A549 (cell line): ENCODE measurements around the gene ANO10. TPM values are rescaled to one million over a fixed set of nuclear protein-coding genes. Genes with fewer than 3 reads are reported as not detected.

Source experiments
- ATAC-seq, 2 experiments: fragments of 200-7000 bp in 1 of 2; fragments of >200 bp in 1 of 2; cut with Nextera tagmentation in 1 of 2; cut with Tn5 transposase in 1 of 2; 3 replicates each; pipeline versions ENCODE4 v1.8.0 to v1.9.1; 2018 to 2020; ENCODE audit warnings: mild to moderate bottlenecking in 1 of 2, moderate library complexity in 1 of 2
- CTCF ChIA-PET: fragments of 300-600 bp; sonication (Branson Sonifier 250); formaldehyde crosslinking; extraction: SDS; loops from one replicate; lab custom pipeline; 2021; ENCODE audit warnings: antibody characterized with exemption, inconsistent platforms; lab: Yijun Ruan, JAX
- POLR2A ChIA-PET: fragments of 350-600 bp; formaldehyde crosslinking; extraction: SDS; loops from one replicate; lab custom pipeline; 2021; ENCODE audit warnings: antibody characterized with exemption, inconsistent platforms; lab: Yijun Ruan, JAX
- DNase-seq, 2 experiments: peaks; one replicate each; pipeline versions ENCODE4 v3.0.0 to v3.0.0-alpha.2; 2011 to 2016; ENCODE audit warnings: low read depth in 1 of 2, low spot score in 1 of 2
- FAIRE-seq: peaks from 2 replicates; lab custom pipeline; 2011; peaks lifted over from hg19 to GRCh38; lab: Jason Lieb, UNC
- H3K27ac ChIP-seq, 2 experiments: fragments of >200 bp; sonication (Bioruptor Twin); formaldehyde crosslinking; 3 replicates each; pipeline ENCODE4 v1.5.1; 2016 to 2017
- H3K4me1 ChIP-seq: fragments of >200 bp; sonication (Bioruptor Twin); formaldehyde crosslinking; 3 replicates; pipeline ENCODE4 v1.6.1; 2016
- H3K4me2 ChIP-seq: fragments of >200 bp; sonication (Bioruptor Twin); formaldehyde crosslinking; 3 replicates; pipeline ENCODE4 v1.6.1; 2016
- H3K4me3 ChIP-seq: fragments of >200 bp; sonication (Bioruptor Twin); formaldehyde crosslinking; 3 replicates; pipeline ENCODE4 v1.5.1; 2016
- H3K9me3 ChIP-seq: fragments of >200 bp; sonication (Bioruptor Twin); formaldehyde crosslinking; 3 replicates; pipeline ENCODE4 v1.6.1; 2016
- ATOH8 ChIP-seq: fragments of 250-450 bp; sonication (Bioruptor Pico); IDR thresholded peaks from 2 replicates; pipeline ENCODE4 v1.5.0; 2020; ENCODE audit warnings: low read depth, mild to moderate bottlenecking, moderate library complexity
- BCL3 ChIP-seq: fragments of >200 bp; sonication (Bioruptor Twin); formaldehyde crosslinking; IDR thresholded peaks from 3 replicates; pipeline ENCODE4 v1.6.1; 2016
- BHLHE40 ChIP-seq: IDR thresholded peaks from 2 replicates; pipeline ENCODE4 v1.6.1; 2012; ENCODE audit warnings: low read depth, low read length, inconsistent platforms
- CBX8 ChIP-seq: fragments of 200-600 bp; sonication (generic); IDR thresholded peaks from 2 replicates; pipeline ENCODE4 v1.6.1; 2016
- CEBPB ChIP-seq, 2 experiments: fragments of >200 bp in 1 of 2; sonication (Bioruptor Twin) in 1 of 2; formaldehyde crosslinking in 1 of 2; IDR thresholded peaks; 2 replicates each; pipeline ENCODE4 v1.6.1; 2012 to 2016
- CHD2 ChIP-seq: fragments of 150-350 bp; IDR thresholded peaks from 2 replicates; pipeline ENCODE4 v1.6.1; 2014; ENCODE audit warnings: low read length; ENCODE audit not compliant: partially characterized antibody
- ESRRA ChIP-seq: fragments of 150-350 bp; IDR thresholded peaks from 2 replicates; pipeline ENCODE4 v1.6.1; 2014; ENCODE audit warnings: mild to moderate bottlenecking, low read length, borderline replicate concordance
- FOXS1 ChIP-seq: fragments of 250-450 bp; sonication (Bioruptor Pico); IDR thresholded peaks from 2 replicates; pipeline ENCODE4 v1.5.0; 2020; ENCODE audit warnings: mild to moderate bottlenecking, moderate library complexity
- GATA3 ChIP-seq: IDR thresholded peaks from 2 replicates; pipeline ENCODE4 v1.6.1; 2012; ENCODE audit warnings: borderline replicate concordance
- HES2 ChIP-seq: fragments of >200 bp; sonication (Bioruptor Twin); formaldehyde crosslinking; IDR thresholded peaks from 2 replicates; pipeline ENCODE4 v1.6.1; 2016
- KDM1A ChIP-seq: fragments of 200-600 bp; sonication (generic); IDR thresholded peaks from 2 replicates; pipeline ENCODE4 v1.6.1; 2016; ENCODE audit warnings: low read depth, mild to moderate bottlenecking
- MAX ChIP-seq: IDR thresholded peaks from 2 replicates; pipeline ENCODE4 v1.6.1; 2012
- MYC ChIP-seq: IDR thresholded peaks from 2 replicates; pipeline ENCODE4 v1.6.1; 2012; ENCODE audit warnings: mild to moderate bottlenecking, inconsistent platforms, low read length, improper control_type of control experiment, borderline replicate concordance
- RAD21 ChIP-seq, 2 experiments: fragments of >200 bp in 1 of 2; sonication (Bioruptor Twin) in 1 of 2; formaldehyde crosslinking in 1 of 2; IDR thresholded peaks in 1 of 2; conservative IDR thresholded peaks in 1 of 2; 2 replicates in 1 of 2; 3 replicates in 1 of 2; pipeline ENCODE4 v1.6.1; 2012 to 2018; ENCODE audit warnings: inconsistent platforms in 1 of 2
- RARB ChIP-seq: fragments of 250-450 bp; sonication (Bioruptor Pico); IDR thresholded peaks from 2 replicates; pipeline ENCODE4 v1.8.0; 2021; ENCODE audit warnings: mild to moderate bottlenecking, moderate library complexity
- RCOR1 ChIP-seq: fragments of 150-350 bp; IDR thresholded peaks from 2 replicates; pipeline ENCODE4 v1.6.1; 2014; ENCODE audit warnings: antibody characterized with exemption, low read length, low read depth
- REST ChIP-seq: fragments of 200-600 bp; sonication (generic); IDR thresholded peaks from 2 replicates; pipeline ENCODE4 v1.6.1; 2016; ENCODE audit warnings: antibody characterized with exemption, mild to moderate bottlenecking, moderate library complexity
- RFX5 ChIP-seq: fragments of 450-650 bp; IDR thresholded peaks from 2 replicates; pipeline ENCODE4 v1.7.1; 2014; ENCODE audit warnings: antibody characterized with exemption, mild to moderate bottlenecking, moderate library complexity
- TFCP2L1 ChIP-seq: fragments of 250-450 bp; sonication (Bioruptor Pico); IDR thresholded peaks from 2 replicates; pipeline ENCODE4 v1.5.0; 2021; ENCODE audit warnings: mild to moderate bottlenecking
- TP53 ChIP-seq: fragments of 250-450 bp; sonication (Bioruptor Pico); IDR thresholded peaks from 2 replicates; pipeline ENCODE4 v1.5.0; 2021; ENCODE audit warnings: mild to moderate bottlenecking, moderate library complexity
- USF2 ChIP-seq: fragments of 450-650 bp; IDR thresholded peaks from 2 replicates; pipeline ENCODE4 v1.6.1; 2014; ENCODE audit warnings: antibody characterized with exemption
- ZFP36 ChIP-seq: fragments of 450-650 bp; IDR thresholded peaks from 2 replicates; pipeline ENCODE4 v1.6.1; 2014; ENCODE audit warnings: borderline replicate concordance; ENCODE audit not compliant: partially characterized antibody
- WGBS: methylation state at CpG from one replicate; pipeline ENCODE4 v1.1.6; 2017; ENCODE audit errors: missing lambda C conversion rate; 5-methylcytosine and 5-hydroxymethylcytosine counted together
- polyA plus RNA-seq, 4 experiments: library from polyadenylated mRNA; depleted of rRNA in 3 of 4; stranded (reverse); fragments of >200 nt; fragmentation: RNase III in 1 of 4; extraction: RNeasy Plus Mini Kit Qiagen cat#74134 plus additional on column Dnase treatment in 1 of 4; gene quantifications; 2 replicates in 3 of 4; 3 replicates in 1 of 4; pipeline ENCODE4 v1.2.3, GENCODE V29; 2011 to 2017

Gene ANO10
- polyA plus RNA-seq, 2 of the 4 experiments (the other 2 are of a cell fraction), result 20.0 to 22.8 TPM

GRCh38 chr3:43445820-43446219, 176.0 kb downstream of the ANO10 start:
- Histone ChIP-seq H3K4me2 (no peak overlapping the region), H3K4me3 (no peak overlapping the region), H3K27ac (no peak overlapping the region), H3K4me1 (no peaks in the 10 kb centered on the region), H3K9me3 (no peaks in the 10 kb centered on the region)
- 78% methylated on average over 4 of the region's 4 CpGs for WGBS
- DNase-seq, result no peak
- no peak for TF ChIP-seq BHLHE40
- TF ChIP-seq FOXS1 (CRISPR knock-in tag), result no peak
- no peak for TF ChIP-seq RARB (CRISPR knock-in tag)
- no peak for TF ChIP-seq GATA3
- TF ChIP-seq TFCP2L1 (CRISPR knock-in tag), result no peak
- no peak for TF ChIP-seq USF2
- no peak for FAIRE-seq
- ATAC-seq, result no peak
- CTCF ChIA-PET, result no interaction called here
- POLR2A ChIA-PET, result no interaction called here

GRCh38 chr3:43442872-43443395, 178.9 kb downstream of the ANO10 start:
- DNase-seq, result no peak
- WGBS, result 94% methylated on average over 2 of the region's 2 CpGs
- H3K4me3 ChIP-seq, result no peak overlapping the region
- no peak overlapping the region for H3K27ac ChIP-seq
- no peak for FAIRE-seq
- POLR2A ChIA-PET, result no interaction called here
- no peaks in the 10 kb centered on the region for H3K4me1 ChIP-seq
- TF ChIP-seq ATOH8 (CRISPR knock-in tag), result no peak
- TF ChIP-seq HES2, result no peak
- TF ChIP-seq RFX5, result no peak
- no peaks in the 10 kb centered on the region for H3K9me3 ChIP-seq
- H3K4me2 ChIP-seq, result no peak overlapping the region
- ATAC-seq, result peak; percentile 36 to 73; a peak in 3 of 6 replicates
- CTCF ChIA-PET, result no interaction called here

GRCh38 chr3:43436507-43437140, 185.2 kb downstream of the ANO10 start:
- H3K4me3 ChIP-seq, result no peak overlapping the region
- H3K27ac ChIP-seq, result no peak overlapping the region
- no peak for ATAC-seq
- no peak for FAIRE-seq
- POLR2A ChIA-PET, result no interaction called here
- no peak for DNase-seq
- 78% methylated on average over 3 of the region's 3 CpGs for WGBS
- CTCF ChIA-PET, result no interaction called here
- no peak overlapping the region for H3K4me2 ChIP-seq
- no peaks in the 10 kb centered on the region for H3K9me3 ChIP-seq
- TF ChIP-seq CHD2 (no peak), RAD21 (conservative IDR thresholded peaks at IDR 0.05 in 1 of 2, IDR thresholded peaks at IDR 0.05 in 1 of 2) (no peak), KDM1A (no peak), MAX (no peak), TFCP2L1 (CRISPR knock-in tag) (no peak), RCOR1 (no peak), TP53 (CRISPR knock-in tag) (no peak), CBX8 (no peak), ATOH8 (CRISPR knock-in tag) (no peak), CEBPB (IDR thresholded peaks at IDR 0.05) (no peak), REST (no peak), BCL3 (no peak), ZFP36 (no peak), MYC (no peak), BHLHE40 (no peak), ESRRA (no peak)
- TF ChIP-seq, all 56 proteins: peak for 0
- H3K4me1 ChIP-seq, result no peaks in the 10 kb centered on the region
